Measurements from ENCODE around the gene SRRM5. TPM values are rescaled to one million over a fixed set of nuclear protein-coding genes. Genes with fewer than 3 reads are reported as not detected.
A peak's percentile ranks its signal among the peaks of the same experiment; 100 is the strongest.

The SRRM5 gene
- total and polyA plus RNA-seq, 2 of the 13 experiments (the other 11 are each of a cell fraction or from before 2014, with no cell fraction given), result 0.11 to 0.16 TPM

DNA sequence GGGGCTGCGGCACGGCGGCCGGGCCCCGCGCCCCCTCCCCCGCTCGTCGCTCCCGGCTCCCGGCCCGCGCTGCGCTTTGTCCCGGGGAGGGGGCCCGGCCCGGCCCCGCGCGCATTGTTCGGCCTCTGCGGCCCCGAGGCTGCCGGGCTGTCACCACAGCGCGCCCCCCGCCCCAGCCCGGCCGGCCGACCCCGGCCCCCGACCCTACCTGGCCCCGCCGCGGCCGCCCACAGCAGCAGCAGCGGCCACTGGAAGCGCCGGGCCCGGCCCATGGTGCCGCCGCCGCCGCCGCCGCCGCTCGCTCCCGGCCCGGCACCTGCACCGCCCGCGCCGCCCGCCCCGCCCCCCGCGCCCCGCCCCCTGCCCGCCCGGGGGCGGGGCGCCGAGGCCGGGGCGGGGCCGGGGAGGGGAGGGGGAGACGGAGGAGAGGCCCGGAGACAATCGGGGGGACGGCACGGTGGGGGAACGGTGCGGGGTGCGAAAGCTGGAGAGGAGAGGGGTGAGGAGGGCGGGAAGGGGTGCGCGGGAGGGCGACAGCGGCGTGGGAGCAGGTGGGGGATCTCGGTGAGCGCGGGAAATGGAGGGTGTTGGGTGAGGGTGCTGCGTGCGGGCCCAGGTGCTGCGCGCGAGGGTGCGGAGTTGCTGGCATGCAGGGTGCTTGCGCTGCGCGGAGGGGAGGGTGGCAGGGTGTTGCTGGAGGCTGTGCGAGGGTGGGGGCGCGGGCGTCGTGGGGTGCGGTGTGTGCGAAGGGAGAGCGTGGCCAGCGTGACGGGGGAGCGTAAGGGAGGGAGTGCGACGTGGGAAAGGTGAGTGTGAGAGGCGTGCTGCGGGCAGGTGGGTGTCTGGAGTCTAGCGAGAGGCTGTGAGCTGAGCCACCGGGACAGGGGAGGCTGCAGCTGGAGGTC, 27.9 kb downstream of the SRRM5 start, which contains the start of gene CADM4 (continued):
- TF ChIP-seq, protein P1, sequence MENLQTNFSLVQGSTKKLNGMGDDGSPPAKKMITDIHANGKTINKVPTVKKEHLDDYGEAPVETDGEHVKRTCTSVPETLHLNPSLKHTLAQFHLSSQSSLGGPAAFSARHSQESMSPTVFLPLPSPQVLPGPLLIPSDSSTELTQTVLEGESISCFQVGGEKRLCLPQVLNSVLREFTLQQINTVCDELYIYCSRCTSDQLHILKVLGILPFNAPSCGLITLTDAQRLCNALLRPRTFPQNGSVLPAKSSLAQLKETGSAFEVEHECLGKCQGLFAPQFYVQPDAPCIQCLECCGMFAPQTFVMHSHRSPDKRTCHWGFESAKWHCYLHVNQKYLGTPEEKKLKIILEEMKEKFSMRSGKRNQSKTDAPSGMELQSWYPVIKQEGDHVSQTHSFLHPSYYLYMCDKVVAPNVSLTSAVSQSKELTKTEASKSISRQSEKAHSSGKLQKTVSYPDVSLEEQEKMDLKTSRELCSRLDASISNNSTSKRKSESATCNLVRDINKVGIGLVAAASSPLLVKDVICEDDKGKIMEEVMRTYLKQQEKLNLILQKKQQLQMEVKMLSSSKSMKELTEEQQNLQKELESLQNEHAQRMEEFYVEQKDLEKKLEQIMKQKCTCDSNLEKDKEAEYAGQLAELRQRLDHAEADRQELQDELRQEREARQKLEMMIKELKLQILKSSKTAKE (CRISPR knock-in tag; IDR thresholded peaks at IDR 0.05; ENCODE audit: borderline replicate concordance), result 0 out of 2 replicates have a peak, but pooled peaks have one; percentile 51
- peak; percentile 44 for TF ChIP-seq SALL1 (CRISPR knock-in tag; IDR thresholded peaks at IDR 0.05)

DNA sequence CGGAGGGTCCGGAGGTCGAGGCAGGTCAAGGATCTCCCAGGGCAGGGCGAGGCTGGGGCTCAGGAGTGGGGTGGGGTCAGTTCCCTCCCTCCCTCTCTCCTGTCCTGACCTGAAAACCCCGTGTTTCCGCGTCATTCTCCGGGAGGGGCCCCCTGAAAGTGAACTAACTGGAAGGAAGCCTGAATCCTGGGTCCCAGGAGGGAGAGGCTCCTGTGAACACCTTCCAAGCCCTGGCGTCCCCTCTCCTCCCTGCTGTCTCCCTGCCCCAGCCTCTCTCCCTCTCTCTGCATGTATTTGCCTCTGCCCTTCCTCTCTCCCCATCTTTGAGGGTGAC, 28.5 kb downstream of the SRRM5 start:
- Histone ChIP-seq H3K27ac (ENCODE audit: extremely low read length, insufficient read depth, low read length) (no peak overlapping the region), H3K27me3 (ENCODE audit: control insufficient read depth in 1 of 2, insufficient read depth in 2 of 2, low read length in 2 of 2) (no peaks in the 10 kb centered on the region), H3K9me3 (ENCODE audit: low read length) (no peaks in the 10 kb centered on the region), H2AFZ (ENCODE audit: low read length) (no peak overlapping the region), H3K36me3 (replicated peaks in 1 of 2; ENCODE audit: control insufficient read depth in 1 of 2, insufficient read depth in 2 of 2, low read length in 2 of 2) (no peaks in the 10 kb centered on the region), H3K9ac (ENCODE audit: insufficient read depth, low read depth, low read length) (peak overlapping the region; percentile 62), H3K4me3 (replicated peaks in 1 of 3; ENCODE audit: insufficient read depth in 1 of 3, low read depth in 2 of 3, low read length in 3 of 3) (peak overlapping the region in 2 of 3 experiments; percentile 83 to 84; a peak in 5 of 6 replicates), H4K20me1 (ENCODE audit: insufficient read depth, low read length) (no peaks in the 10 kb centered on the region), H3K4me2 (ENCODE audit: low read depth, low read length) (peak overlapping the region; percentile 88), H3K79me2 (ENCODE audit: insufficient read depth, low read length) (no peaks in the 10 kb centered on the region), H3K4me1 (ENCODE audit: insufficient read depth, low read length) (peaks cover 47% of the 10 kb centered on the region)
- ATAC-seq (no peak; the same call in 2 of the 3 replicates), DNase-seq (ENCODE audit: low spot score) (no peak), FAIRE-seq (no peak)
- intact Hi-C loops (cut with micrococcal nuclease; ENCODE audit: unreplicated experiment), result no loop called here
- ChIA-PET CTCF (ENCODE audit: low intra/inter-chr PET ratio, low total read pairs) (no interaction called here), POLR2A (no interaction called here)
- WGBS (ENCODE audit: low lambda C conversion rate), result 9% methylated on average over 6 of the region's 9 CpGs
- in situ Hi-C loops (cut with HindIII; ENCODE audit: extremely low pct_ligation_motif_present, low pct_unique_long_range_greater_than_20kb), result no loop called here
- no TSS peak for BruUV-seq (replicated peaks)
- no peak for TF ChIP-seq ZFP37 (CRISPR knock-in tag; IDR thresholded peaks at IDR 0.05; ENCODE audit: borderline replicate concordance)
- TF ChIP-seq ZNF343 (CRISPR knock-in tag; IDR thresholded peaks at IDR 0.05), result no peak
- no peak for TF ChIP-seq FOXP1 (IDR thresholded peaks at IDR 0.05)
- TF ChIP-seq FOXP1 (CRISPR knock-in tag; IDR thresholded peaks at IDR 0.05), result no peak
- TF ChIP-seq, protein P2, sequence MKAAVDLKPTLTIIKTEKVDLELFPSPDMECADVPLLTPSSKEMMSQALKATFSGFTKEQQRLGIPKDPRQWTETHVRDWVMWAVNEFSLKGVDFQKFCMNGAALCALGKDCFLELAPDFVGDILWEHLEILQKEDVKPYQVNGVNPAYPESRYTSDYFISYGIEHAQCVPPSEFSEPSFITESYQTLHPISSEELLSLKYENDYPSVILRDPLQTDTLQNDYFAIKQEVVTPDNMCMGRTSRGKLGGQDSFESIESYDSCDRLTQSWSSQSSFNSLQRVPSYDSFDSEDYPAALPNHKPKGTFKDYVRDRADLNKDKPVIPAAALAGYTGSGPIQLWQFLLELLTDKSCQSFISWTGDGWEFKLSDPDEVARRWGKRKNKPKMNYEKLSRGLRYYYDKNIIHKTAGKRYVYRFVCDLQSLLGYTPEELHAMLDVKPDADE (CRISPR knock-in tag; IDR thresholded peaks at IDR 0.05), result no peak
- TF ChIP-seq NR2F1 (CRISPR knock-in tag; IDR thresholded peaks at IDR 0.05), result 0 out of 4 replicates have a peak, but pooled peaks of 1 of the 2 experiments have one; percentile 16
- TF ChIP-seq PAX8 (CRISPR knock-in tag; IDR thresholded peaks at IDR 0.05; ENCODE audit: borderline replicate concordance), result no peak
- TF ChIP-seq RXRB (CRISPR knock-in tag; IDR thresholded peaks at IDR 0.05; ENCODE audit: borderline replicate concordance), result 0 out of 2 replicates have a peak, but pooled peaks have one; percentile 2
- TF ChIP-seq, protein P3, sequence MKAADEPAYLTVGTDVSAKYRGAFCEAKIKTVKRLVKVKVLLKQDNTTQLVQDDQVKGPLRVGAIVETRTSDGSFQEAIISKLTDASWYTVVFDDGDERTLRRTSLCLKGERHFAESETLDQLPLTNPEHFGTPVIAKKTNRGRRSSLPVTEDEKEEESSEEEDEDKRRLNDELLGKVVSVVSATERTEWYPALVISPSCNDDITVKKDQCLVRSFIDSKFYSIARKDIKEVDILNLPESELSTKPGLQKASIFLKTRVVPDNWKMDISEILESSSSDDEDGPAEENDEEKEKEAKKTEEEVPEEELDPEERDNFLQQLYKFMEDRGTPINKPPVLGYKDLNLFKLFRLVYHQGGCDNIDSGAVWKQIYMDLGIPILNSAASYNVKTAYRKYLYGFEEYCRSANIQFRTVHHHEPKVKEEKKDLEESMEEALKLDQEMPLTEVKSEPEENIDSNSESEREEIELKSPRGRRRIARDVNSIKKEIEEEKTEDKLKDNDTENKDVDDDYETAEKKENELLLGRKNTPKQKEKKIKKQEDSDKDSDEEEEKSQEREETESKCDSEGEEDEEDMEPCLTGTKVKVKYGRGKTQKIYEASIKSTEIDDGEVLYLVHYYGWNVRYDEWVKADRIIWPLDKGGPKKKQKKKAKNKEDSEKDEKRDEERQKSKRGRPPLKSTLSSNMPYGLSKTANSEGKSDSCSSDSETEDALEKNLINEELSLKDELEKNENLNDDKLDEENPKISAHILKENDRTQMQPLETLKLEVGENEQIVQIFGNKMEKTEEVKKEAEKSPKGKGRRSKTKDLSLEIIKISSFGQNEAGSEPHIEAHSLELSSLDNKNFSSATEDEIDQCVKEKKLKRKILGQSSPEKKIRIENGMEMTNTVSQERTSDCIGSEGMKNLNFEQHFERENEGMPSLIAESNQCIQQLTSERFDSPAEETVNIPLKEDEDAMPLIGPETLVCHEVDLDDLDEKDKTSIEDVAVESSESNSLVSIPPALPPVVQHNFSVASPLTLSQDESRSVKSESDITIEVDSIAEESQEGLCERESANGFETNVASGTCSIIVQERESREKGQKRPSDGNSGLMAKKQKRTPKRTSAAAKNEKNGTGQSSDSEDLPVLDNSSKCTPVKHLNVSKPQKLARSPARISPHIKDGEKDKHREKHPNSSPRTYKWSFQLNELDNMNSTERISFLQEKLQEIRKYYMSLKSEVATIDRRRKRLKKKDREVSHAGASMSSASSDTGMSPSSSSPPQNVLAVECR (CRISPR knock-in tag; IDR thresholded peaks at IDR 0.05; ENCODE audit: borderline replicate concordance), result 0 out of 2 replicates have a peak, but pooled peaks have one; percentile 2

Data from HepG2 (cell line).